ENCODE results near the gene RIC8B. TPM values are rescaled to one million over a fixed set of nuclear protein-coding genes. Genes with fewer than 3 reads are reported as not detected.

The RIC8B gene
- total and polyA plus RNA-seq, 2 of the 8 experiments (the other 6 are each of a cell fraction or from before 2014, with no cell fraction given): 8.2 to 25.3 TPM

GRCh38 chr12:106918746-106919145, 144.3 kb downstream of the RIC8B start (continued):
- TF ChIP-seq, protein P1, sequence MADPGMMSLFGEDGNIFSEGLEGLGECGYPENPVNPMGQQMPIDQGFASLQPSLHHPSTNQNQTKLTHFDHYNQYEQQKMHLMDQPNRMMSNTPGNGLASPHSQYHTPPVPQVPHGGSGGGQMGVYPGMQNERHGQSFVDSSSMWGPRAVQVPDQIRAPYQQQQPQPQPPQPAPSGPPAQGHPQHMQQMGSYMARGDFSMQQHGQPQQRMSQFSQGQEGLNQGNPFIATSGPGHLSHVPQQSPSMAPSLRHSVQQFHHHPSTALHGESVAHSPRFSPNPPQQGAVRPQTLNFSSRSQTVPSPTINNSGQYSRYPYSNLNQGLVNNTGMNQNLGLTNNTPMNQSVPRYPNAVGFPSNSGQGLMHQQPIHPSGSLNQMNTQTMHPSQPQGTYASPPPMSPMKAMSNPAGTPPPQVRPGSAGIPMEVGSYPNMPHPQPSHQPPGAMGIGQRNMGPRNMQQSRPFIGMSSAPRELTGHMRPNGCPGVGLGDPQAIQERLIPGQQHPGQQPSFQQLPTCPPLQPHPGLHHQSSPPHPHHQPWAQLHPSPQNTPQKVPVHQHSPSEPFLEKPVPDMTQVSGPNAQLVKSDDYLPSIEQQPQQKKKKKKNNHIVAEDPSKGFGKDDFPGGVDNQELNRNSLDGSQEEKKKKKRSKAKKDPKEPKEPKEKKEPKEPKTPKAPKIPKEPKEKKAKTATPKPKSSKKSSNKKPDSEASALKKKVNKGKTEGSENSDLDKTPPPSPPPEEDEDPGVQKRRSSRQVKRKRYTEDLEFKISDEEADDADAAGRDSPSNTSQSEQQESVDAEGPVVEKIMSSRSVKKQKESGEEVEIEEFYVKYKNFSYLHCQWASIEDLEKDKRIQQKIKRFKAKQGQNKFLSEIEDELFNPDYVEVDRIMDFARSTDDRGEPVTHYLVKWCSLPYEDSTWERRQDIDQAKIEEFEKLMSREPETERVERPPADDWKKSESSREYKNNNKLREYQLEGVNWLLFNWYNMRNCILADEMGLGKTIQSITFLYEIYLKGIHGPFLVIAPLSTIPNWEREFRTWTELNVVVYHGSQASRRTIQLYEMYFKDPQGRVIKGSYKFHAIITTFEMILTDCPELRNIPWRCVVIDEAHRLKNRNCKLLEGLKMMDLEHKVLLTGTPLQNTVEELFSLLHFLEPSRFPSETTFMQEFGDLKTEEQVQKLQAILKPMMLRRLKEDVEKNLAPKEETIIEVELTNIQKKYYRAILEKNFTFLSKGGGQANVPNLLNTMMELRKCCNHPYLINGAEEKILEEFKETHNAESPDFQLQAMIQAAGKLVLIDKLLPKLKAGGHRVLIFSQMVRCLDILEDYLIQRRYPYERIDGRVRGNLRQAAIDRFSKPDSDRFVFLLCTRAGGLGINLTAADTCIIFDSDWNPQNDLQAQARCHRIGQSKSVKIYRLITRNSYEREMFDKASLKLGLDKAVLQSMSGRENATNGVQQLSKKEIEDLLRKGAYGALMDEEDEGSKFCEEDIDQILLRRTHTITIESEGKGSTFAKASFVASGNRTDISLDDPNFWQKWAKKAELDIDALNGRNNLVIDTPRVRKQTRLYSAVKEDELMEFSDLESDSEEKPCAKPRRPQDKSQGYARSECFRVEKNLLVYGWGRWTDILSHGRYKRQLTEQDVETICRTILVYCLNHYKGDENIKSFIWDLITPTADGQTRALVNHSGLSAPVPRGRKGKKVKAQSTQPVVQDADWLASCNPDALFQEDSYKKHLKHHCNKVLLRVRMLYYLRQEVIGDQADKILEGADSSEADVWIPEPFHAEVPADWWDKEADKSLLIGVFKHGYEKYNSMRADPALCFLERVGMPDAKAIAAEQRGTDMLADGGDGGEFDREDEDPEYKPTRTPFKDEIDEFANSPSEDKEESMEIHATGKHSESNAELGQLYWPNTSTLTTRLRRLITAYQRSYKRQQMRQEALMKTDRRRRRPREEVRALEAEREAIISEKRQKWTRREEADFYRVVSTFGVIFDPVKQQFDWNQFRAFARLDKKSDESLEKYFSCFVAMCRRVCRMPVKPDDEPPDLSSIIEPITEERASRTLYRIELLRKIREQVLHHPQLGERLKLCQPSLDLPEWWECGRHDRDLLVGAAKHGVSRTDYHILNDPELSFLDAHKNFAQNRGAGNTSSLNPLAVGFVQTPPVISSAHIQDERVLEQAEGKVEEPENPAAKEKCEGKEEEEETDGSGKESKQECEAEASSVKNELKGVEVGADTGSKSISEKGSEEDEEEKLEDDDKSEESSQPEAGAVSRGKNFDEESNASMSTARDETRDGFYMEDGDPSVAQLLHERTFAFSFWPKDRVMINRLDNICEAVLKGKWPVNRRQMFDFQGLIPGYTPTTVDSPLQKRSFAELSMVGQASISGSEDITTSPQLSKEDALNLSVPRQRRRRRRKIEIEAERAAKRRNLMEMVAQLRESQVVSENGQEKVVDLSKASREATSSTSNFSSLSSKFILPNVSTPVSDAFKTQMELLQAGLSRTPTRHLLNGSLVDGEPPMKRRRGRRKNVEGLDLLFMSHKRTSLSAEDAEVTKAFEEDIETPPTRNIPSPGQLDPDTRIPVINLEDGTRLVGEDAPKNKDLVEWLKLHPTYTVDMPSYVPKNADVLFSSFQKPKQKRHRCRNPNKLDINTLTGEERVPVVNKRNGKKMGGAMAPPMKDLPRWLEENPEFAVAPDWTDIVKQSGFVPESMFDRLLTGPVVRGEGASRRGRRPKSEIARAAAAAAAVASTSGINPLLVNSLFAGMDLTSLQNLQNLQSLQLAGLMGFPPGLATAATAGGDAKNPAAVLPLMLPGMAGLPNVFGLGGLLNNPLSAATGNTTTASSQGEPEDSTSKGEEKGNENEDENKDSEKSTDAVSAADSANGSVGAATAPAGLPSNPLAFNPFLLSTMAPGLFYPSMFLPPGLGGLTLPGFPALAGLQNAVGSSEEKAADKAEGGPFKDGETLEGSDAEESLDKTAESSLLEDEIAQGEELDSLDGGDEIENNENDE (IDR thresholded peaks at IDR 0.05; ENCODE audit: insufficient replicate concordance, low read length): peak; percentile 35
- TF ChIP-seq POLR2AphosphoS5 (IDR thresholded peaks at IDR 0.05; ENCODE audit: low read depth, low read length): no peak
- TF ChIP-seq MAX (IDR thresholded peaks at IDR 0.05): peak; percentile 23; the same call in 1 of the 2 replicates
- TF ChIP-seq EZH2 (IDR thresholded peaks at IDR 0.05; ENCODE audit: low read depth, low read length, severe bottlenecking): no peak
- TF ChIP-seq, protein P2, sequence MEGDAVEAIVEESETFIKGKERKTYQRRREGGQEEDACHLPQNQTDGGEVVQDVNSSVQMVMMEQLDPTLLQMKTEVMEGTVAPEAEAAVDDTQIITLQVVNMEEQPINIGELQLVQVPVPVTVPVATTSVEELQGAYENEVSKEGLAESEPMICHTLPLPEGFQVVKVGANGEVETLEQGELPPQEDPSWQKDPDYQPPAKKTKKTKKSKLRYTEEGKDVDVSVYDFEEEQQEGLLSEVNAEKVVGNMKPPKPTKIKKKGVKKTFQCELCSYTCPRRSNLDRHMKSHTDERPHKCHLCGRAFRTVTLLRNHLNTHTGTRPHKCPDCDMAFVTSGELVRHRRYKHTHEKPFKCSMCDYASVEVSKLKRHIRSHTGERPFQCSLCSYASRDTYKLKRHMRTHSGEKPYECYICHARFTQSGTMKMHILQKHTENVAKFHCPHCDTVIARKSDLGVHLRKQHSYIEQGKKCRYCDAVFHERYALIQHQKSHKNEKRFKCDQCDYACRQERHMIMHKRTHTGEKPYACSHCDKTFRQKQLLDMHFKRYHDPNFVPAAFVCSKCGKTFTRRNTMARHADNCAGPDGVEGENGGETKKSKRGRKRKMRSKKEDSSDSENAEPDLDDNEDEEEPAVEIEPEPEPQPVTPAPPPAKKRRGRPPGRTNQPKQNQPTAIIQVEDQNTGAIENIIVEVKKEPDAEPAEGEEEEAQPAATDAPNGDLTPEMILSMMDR (IDR thresholded peaks at IDR 0.05; ENCODE audit: control extremely low read depth in 1 of 3, insufficient read depth in 1 of 3, low read depth in 1 of 3, low read length in 3 of 3): peak in 2 of 3 experiments; percentile 82 to 84; a peak in 3 of 4 replicates
- no peak for TF ChIP-seq KDM1A (IDR thresholded peaks at IDR 0.05; ENCODE audit: borderline replicate concordance, low read length)
- no peak for TF ChIP-seq CEBPB (IDR thresholded peaks at IDR 0.05; ENCODE audit: low read depth, low read length)
- TF ChIP-seq NANOG (IDR thresholded peaks at IDR 0.05; ENCODE audit: insufficient read depth, low read depth, low read length, poor library complexity, severe bottlenecking): no peak
- no peak for TF ChIP-seq POLR2A (IDR thresholded peaks at IDR 0.05; ENCODE audit: control extremely low read depth in 1 of 2, low read depth in 2 of 2, low read length in 2 of 2)
